Activated B cell treated with CpG ODN at 0.5 μM for 24 hours (primary cell): Measurements from ENCODE around the gene TMX4. TPM values are rescaled to one million over a fixed set of nuclear protein-coding genes. Genes with fewer than 3 reads are reported as not detected.

Source experiments
- ATAC-seq: fragments of 200-7000 bp; cut with Tn5 transposase; one replicate; pipeline ENCODE4 v1.10.0; 2021; ENCODE audit warnings: low read depth, mild to moderate bottlenecking, moderate library complexity
- CTCF ChIA-PET: fragments of 350-600 bp; sonication (Branson Sonifier 250); formaldehyde crosslinking; loops from one replicate; lab custom pipeline; 2021; ENCODE audit warnings: antibody characterized with exemption; lab: Charles Lee
- POLR2A ChIA-PET: fragments of 350-600 bp; sonication (Branson Sonifier 250); formaldehyde crosslinking; loops from one replicate; lab custom pipeline; 2021; ENCODE audit warnings: antibody characterized with exemption; lab: Charles Lee
- DNase-seq: peaks from one replicate; pipeline ENCODE4 v3.0.0; 2022
- H3K27ac Mint-ChIP-seq: one replicate; pipeline ENCODE4 v1.8.0; 2020; ENCODE audit warnings: mixed read lengths
- H3K27me3 Mint-ChIP-seq: one replicate; pipeline ENCODE4 v1.8.0; 2021; ENCODE audit warnings: mixed read lengths
- H3K36me3 Mint-ChIP-seq: one replicate; pipeline ENCODE4 v1.8.0; 2021; ENCODE audit warnings: low read depth, mixed read lengths
- H3K4me1 Mint-ChIP-seq: one replicate; pipeline ENCODE4 v1.8.0; 2021; ENCODE audit warnings: mixed read lengths
- H3K4me3 Mint-ChIP-seq: one replicate; pipeline ENCODE4 v1.8.0; 2020; ENCODE audit warnings: mild to moderate bottlenecking, mixed read lengths
- H3K9me3 Mint-ChIP-seq: one replicate; pipeline ENCODE4 v1.8.0; 2020; ENCODE audit warnings: mixed read lengths
- intact Hi-C: fragments of 100-400 bp; cut with micrococcal nuclease; formaldehyde crosslinking; loops from one replicate; pipeline ENCODE4 v1.15.1; 2024
- total RNA-seq: library from RNA; stranded (reverse); gene quantifications from 2 replicates; pipeline ENCODE4 v1.2.3, GENCODE V29; 2022
- TF ChIP-seq, protein P1 (sequence below): fragments of 200-600 bp; IDR thresholded peaks from one replicate; pipeline ENCODE4 v1.8.0; 2022; ENCODE audit warnings: antibody characterized with exemption, mild to moderate bottlenecking

The TMX4 gene
- total RNA-seq, 1 donor from 2014 or later = 24.8 TPM

DNA sequence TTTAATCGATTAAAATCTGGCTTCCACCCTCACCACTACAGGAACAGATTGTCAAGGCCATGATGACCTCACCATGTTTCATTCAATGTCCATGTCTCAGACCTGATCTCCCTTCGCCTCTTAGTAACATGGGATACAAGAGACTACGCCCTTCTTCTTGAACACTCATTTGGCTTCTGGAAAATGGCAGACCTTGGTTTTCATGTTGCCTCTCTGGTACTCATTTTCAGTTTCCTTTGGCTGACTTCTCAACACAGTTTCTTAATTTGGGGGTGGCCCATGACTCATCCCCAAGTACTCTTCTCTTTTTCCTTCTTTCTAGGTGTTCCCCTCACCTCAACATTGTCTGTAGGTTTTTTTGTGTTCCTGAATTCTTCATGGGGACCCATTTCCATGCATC lies 22.7 kb downstream of the TMX4 start:
- H3K27me3 Mint-ChIP-seq = no peaks in the 10 kb centered on the region
- peaks cover 13% of the 10 kb centered on the region for H3K9me3 Mint-ChIP-seq
- H3K4me3 Mint-ChIP-seq = no peak overlapping the region
- ChIA-PET CTCF (no interaction called here), POLR2A (no interaction called here)
- H3K4me1 Mint-ChIP-seq = no peaks in the 10 kb centered on the region
- H3K27ac Mint-ChIP-seq = no peak overlapping the region
- intact Hi-C loops = no loop called here
- peaks cover 37% of the 10 kb centered on the region for H3K36me3 Mint-ChIP-seq
- no peak for ATAC-seq
- TF ChIP-seq, protein P1, sequence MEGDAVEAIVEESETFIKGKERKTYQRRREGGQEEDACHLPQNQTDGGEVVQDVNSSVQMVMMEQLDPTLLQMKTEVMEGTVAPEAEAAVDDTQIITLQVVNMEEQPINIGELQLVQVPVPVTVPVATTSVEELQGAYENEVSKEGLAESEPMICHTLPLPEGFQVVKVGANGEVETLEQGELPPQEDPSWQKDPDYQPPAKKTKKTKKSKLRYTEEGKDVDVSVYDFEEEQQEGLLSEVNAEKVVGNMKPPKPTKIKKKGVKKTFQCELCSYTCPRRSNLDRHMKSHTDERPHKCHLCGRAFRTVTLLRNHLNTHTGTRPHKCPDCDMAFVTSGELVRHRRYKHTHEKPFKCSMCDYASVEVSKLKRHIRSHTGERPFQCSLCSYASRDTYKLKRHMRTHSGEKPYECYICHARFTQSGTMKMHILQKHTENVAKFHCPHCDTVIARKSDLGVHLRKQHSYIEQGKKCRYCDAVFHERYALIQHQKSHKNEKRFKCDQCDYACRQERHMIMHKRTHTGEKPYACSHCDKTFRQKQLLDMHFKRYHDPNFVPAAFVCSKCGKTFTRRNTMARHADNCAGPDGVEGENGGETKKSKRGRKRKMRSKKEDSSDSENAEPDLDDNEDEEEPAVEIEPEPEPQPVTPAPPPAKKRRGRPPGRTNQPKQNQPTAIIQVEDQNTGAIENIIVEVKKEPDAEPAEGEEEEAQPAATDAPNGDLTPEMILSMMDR = no peak
- DNase-seq = no peak

DNA sequence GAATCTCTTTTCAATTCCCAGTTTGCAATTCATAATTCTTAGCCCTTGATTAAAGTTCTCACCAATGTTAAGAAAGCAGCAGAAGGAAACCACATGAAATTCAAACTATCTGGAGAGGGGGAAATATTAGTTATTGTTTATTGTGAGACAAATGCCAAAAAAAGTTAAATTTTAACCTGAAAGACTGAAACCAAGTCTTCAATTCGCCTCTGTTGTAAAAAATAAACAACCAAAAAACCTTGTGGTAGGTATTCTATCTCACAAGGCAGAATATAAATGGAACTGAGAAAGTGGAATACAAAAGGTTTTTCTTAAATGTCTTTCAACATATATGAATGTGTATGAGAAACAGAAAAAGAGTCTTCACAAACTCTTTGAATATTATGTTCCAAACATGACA lies 24.8 kb downstream of the TMX4 start:
- H3K4me1 Mint-ChIP-seq = no peaks in the 10 kb centered on the region
- H3K9me3 Mint-ChIP-seq = peaks cover 13% of the 10 kb centered on the region
- H3K4me3 Mint-ChIP-seq = no peak overlapping the region
- ChIA-PET CTCF (no interaction called here), POLR2A (no interaction called here)
- peaks cover 37% of the 10 kb centered on the region for H3K36me3 Mint-ChIP-seq
- ATAC-seq = no peak
- H3K27ac Mint-ChIP-seq = no peak overlapping the region
- TF ChIP-seq, protein P1 = no peak
- intact Hi-C loops = no loop called here
- no peaks in the 10 kb centered on the region for H3K27me3 Mint-ChIP-seq
- DNase-seq = no peak

DNA sequence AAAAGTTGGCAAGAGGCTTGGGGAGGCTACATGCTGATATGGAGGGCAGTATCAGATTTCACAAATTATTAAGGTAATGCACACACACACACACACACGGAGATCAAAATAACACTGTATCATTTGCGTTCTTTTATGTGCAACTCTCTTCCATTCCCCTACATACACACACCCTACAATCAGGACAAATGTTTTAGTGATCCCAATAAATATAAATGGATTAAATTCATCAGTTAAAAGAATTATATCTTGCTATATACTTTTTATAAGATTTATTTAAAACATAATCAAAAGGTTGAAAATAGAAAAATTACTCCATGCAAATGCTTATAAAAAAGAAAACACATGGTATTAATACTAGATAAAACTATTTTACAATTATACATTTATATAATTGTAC lies 25.9 kb downstream of the TMX4 start:
- DNase-seq (no peak), ATAC-seq (no peak)
- TF ChIP-seq, protein P1 = no peak
- Mint-ChIP-seq H3K27ac (no peak overlapping the region), H3K4me1 (no peaks in the 10 kb centered on the region), H3K36me3 (peaks cover 34% of the 10 kb centered on the region), H3K27me3 (no peaks in the 10 kb centered on the region), H3K9me3 (peaks cover 13% of the 10 kb centered on the region), H3K4me3 (no peak overlapping the region)
- POLR2A ChIA-PET = no interaction called here
- intact Hi-C loops = no loop called here
- CTCF ChIA-PET = no interaction called here

DNA sequence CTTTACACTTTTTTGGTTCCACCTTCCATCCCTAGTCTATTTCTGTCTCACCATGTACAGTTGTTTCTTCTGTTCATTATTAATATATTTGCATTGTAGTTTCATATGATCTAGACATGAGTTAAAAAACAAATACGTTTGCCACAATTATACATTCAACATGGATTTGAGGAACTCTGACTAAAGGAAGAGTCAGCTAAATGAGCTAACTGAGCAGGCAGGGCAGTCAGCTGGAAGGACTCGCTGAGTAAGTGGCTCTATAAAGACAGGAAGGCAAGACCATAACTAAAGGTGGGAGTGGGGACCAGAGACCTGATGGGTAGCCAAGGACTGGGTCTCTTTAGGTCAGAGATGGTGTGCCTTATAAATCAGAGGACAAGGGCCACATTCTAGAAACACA lies 26.3 kb downstream of the TMX4 start:
- peaks cover 35% of the 10 kb centered on the region for H3K36me3 Mint-ChIP-seq
- DNase-seq (no peak), ATAC-seq (no peak)
- H3K4me1 Mint-ChIP-seq = no peaks in the 10 kb centered on the region
- no peak overlapping the region for H3K27ac Mint-ChIP-seq
- H3K9me3 Mint-ChIP-seq = peaks cover 13% of the 10 kb centered on the region
- no peaks in the 10 kb centered on the region for H3K27me3 Mint-ChIP-seq
- ChIA-PET POLR2A (no interaction called here), CTCF (no interaction called here)
- intact Hi-C loops = no loop called here
- H3K4me3 Mint-ChIP-seq = no peak overlapping the region
- TF ChIP-seq, protein P1 = no peak

DNA sequence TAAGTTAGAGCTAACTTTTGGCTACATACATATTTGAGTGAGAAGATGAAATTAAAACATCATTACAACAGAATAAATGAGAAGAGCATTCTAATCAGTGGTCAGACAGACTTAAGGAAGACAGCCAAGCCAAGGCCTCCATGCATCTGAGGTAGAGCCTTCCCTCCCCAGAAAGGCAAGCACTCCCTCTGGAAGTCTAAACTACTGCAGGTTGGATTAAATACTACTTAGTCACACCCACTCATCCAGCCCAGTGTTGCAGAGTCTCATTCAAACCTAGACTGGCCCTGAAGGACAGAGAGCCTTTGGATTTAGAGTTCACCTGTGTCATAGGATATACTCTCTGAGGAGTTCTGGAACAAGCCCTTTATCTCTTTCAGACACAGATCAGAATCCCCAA lies 29.2 kb downstream of the TMX4 start:
- Mint-ChIP-seq H3K4me3 (no peak overlapping the region), H3K9me3 (peaks cover 13% of the 10 kb centered on the region), H3K36me3 (peaks cover 54% of the 10 kb centered on the region), H3K4me1 (no peaks in the 10 kb centered on the region), H3K27ac (no peak overlapping the region), H3K27me3 (no peaks in the 10 kb centered on the region)
- CTCF ChIA-PET = no interaction called here
- DNase-seq (no peak), ATAC-seq (no peak)
- TF ChIP-seq, protein P1 = no peak
- intact Hi-C loops = no loop called here
- POLR2A ChIA-PET = no interaction called here
